ENCODE data around the gene SLC30A2. TPM values are rescaled to one million over a fixed set of nuclear protein-coding genes. Genes with fewer than 3 reads are reported as not detected.
A peak's percentile ranks its signal among the peaks of the same experiment; 100 is the strongest.

The SLC30A2 gene
- total and polyA plus RNA-seq, 9 of the 15 experiments (the other 6 are each of a cell fraction or from before 2014, with no cell fraction given), result 0.01 to 0.18 (median 0.06) TPM; not detected in 3

DNA sequence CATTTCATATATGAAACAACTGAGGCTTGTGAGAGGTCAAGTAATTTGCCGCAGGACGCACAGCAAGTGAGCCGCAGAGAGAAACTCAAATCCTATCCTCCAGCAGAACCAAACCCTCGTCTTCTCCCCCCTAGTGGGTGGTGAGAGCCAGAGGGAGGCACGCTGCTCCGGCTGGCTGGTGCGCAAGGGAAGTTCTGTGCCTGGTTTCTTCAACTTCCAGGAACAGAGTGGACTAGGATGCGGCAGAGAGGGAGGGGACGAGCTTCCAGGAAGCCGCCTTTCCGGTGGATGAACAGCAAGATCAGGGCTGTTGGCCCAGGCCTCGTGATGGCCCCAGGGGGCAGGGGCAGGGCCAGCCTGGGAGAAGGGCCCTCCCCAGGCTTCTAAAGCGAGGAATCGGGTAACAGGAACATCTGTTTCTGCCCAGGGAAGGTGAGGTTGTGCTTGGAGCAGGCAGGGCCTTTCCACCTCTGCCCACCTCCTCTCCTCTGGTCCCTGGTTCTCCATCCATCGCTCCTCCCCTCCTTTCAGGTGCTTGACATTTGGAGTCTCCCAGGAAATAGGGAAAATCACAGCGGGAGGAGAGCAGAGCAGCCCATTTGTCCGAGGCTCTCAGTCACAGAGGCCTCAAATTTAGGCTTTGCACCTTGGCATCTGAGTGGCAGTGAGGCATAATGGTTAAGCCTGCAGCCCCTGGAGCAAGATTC, 48.9 kb upstream of the SLC30A2 start (continued):
- TF ChIP-seq MTA1 (IDR thresholded peaks at IDR 0.05; ENCODE audit: borderline replicate concordance) (no peak), ZNF311 (CRISPR knock-in tag; IDR thresholded peaks at IDR 0.05) (no peak; the same call in 1 of the 2 replicates), CEBPG (CRISPR knock-in tag; IDR thresholded peaks at IDR 0.05) (peak; percentile 8; the same call in 1 of the 2 replicates), CEBPG (tag; conservative IDR thresholded peaks at IDR 0.05 in 1 of 2, IDR thresholded peaks at IDR 0.05 in 1 of 2) (no peak), BRD9 (IDR thresholded peaks at IDR 0.05; ENCODE audit: low read depth, partially characterized antibody) (peak; percentile 89), STAT5A (IDR thresholded peaks at IDR 0.05; ENCODE audit: borderline replicate concordance, low read length) (no peak), POLR2AphosphoS5 (IDR thresholded peaks at IDR 0.05; ENCODE audit: control insufficient read depth, insufficient read depth, low read depth, low read length) (no peak), FUS (optimal IDR thresholded peaks at IDR 0.05; ENCODE audit: low read depth, low read length) (no peak), RBM34 (IDR thresholded peaks at IDR 0.05; ENCODE audit: borderline replicate concordance, insufficient read depth, low read length) (no peak), SMAD4 (CRISPR knock-in tag; conservative IDR thresholded peaks at IDR 0.05) (peak; percentile 79), ZNF75A (CRISPR knock-in tag; IDR thresholded peaks at IDR 0.05) (no peak), ERF (CRISPR knock-in tag; IDR thresholded peaks at IDR 0.05) (0 out of 2 replicates have a peak, but pooled peaks have one; percentile 12), REST (IDR thresholded peaks at IDR 0.05; ENCODE audit: borderline replicate concordance) (peak; percentile 35; the same call in 1 of the 2 replicates), REST (CRISPR knock-in tag; IDR thresholded peaks at IDR 0.05; ENCODE audit: low read depth) (no peak), ILK (tag; IDR thresholded peaks at IDR 0.05; ENCODE audit: borderline replicate concordance, low read depth) (no peak), NRF1 (conservative IDR thresholded peaks at IDR 0.05 in 1 of 2, IDR thresholded peaks at IDR 0.05 in 1 of 2) (peak; percentile 85 to 87)
- TF ChIP-seq, protein P1, sequence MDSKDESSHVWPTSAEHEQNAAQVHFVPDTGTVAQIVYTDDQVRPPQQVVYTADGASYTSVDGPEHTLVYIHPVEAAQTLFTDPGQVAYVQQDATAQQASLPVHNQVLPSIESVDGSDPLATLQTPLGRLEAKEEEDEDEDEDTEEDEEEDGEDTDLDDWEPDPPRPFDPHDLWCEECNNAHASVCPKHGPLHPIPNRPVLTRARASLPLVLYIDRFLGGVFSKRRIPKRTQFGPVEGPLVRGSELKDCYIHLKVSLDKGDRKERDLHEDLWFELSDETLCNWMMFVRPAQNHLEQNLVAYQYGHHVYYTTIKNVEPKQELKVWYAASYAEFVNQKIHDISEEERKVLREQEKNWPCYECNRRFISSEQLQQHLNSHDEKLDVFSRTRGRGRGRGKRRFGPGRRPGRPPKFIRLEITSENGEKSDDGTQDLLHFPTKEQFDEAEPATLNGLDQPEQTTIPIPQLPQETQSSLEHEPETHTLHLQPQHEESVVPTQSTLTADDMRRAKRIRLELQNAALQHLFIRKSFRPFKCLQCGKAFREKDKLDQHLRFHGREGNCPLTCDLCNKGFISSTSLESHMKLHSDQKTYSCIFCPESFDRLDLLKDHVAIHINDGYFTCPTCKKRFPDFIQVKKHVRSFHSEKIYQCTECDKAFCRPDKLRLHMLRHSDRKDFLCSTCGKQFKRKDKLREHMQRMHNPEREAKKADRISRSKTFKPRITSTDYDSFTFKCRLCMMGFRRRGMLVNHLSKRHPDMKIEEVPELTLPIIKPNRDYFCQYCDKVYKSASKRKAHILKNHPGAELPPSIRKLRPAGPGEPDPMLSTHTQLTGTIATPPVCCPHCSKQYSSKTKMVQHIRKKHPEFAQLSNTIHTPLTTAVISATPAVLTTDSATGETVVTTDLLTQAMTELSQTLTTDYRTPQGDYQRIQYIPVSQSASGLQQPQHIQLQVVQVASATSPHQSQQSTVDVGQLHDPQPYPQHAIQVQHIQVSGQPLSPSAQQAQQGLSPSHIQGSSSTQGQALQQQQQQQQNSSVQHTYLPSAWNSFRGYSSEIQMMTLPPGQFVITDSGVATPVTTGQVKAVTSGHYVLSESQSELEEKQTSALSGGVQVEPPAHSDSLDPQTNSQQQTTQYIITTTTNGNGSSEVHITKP (IDR thresholded peaks at IDR 0.05; ENCODE audit: partially characterized antibody), result peak; percentile 43
